ENCODE measurements around the gene DENND6A. TPM values are rescaled to one million over a fixed set of nuclear protein-coding genes. Genes with fewer than 3 reads are reported as not detected.

Gene DENND6A
- total RNA-seq, 2 donors from 2014 or later: 23.4 to 35.1 TPM

DNA sequence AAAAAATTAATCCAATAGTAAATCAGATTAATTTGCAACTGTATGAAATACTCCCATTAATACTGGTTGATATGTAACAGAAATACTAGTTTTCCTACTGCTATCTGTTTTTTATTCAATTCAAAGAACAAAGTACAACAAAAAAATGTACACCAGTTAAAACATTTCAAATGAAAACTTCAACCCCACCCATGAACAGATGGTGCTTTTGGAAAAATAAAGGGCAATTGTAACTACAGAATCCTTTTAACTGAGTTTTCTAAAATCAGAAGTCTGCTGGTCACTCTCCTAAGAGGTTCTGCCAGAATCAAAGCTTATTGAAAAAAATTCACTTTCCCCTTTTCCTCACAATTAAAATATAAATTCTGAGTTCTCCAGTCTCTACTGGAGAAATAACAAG is 34.3 kb downstream of the DENND6A start:
- Mint-ChIP-seq H3K27me3 (ENCODE audit: insufficient read depth) (no peaks in the 10 kb centered on the region), H3K9me3 (no peaks in the 10 kb centered on the region), H3K36me3 (ENCODE audit: low read depth) (peaks cover 26% of the 10 kb centered on the region), H3K27ac (no peak overlapping the region), H3K4me3 (no peak overlapping the region), H3K4me1 (no peaks in the 10 kb centered on the region)
- no peak for DNase-seq
- no peaks in the 10 kb centered on the region for H3K9me3 ChIP-seq (ENCODE audit: control insufficient read depth, low read length)
- no peak overlapping the region for H3K9ac ChIP-seq (ENCODE audit: extremely low read depth, low read length, poor library complexity, severe bottlenecking)
- TF ChIP-seq, protein P1, sequence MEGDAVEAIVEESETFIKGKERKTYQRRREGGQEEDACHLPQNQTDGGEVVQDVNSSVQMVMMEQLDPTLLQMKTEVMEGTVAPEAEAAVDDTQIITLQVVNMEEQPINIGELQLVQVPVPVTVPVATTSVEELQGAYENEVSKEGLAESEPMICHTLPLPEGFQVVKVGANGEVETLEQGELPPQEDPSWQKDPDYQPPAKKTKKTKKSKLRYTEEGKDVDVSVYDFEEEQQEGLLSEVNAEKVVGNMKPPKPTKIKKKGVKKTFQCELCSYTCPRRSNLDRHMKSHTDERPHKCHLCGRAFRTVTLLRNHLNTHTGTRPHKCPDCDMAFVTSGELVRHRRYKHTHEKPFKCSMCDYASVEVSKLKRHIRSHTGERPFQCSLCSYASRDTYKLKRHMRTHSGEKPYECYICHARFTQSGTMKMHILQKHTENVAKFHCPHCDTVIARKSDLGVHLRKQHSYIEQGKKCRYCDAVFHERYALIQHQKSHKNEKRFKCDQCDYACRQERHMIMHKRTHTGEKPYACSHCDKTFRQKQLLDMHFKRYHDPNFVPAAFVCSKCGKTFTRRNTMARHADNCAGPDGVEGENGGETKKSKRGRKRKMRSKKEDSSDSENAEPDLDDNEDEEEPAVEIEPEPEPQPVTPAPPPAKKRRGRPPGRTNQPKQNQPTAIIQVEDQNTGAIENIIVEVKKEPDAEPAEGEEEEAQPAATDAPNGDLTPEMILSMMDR (conservative IDR thresholded peaks at IDR 0.05): no peak
- H3K27me3 ChIP-seq (ENCODE audit: control insufficient read depth, insufficient read depth, low read length, poor library complexity, severe bottlenecking): no peaks in the 10 kb centered on the region
- no peak overlapping the region for H3K4me3 ChIP-seq (ENCODE audit: low read length)
- H3K36me3 ChIP-seq (ENCODE audit: control insufficient read depth, insufficient read depth, low read length): peaks cover 58% of the 10 kb centered on the region
- no peaks in the 10 kb centered on the region for H3K4me1 ChIP-seq (ENCODE audit: control insufficient read depth, insufficient read depth, low read length)
- no peak overlapping the region for H3K27ac ChIP-seq (ENCODE audit: low read depth, low read length)

DNA sequence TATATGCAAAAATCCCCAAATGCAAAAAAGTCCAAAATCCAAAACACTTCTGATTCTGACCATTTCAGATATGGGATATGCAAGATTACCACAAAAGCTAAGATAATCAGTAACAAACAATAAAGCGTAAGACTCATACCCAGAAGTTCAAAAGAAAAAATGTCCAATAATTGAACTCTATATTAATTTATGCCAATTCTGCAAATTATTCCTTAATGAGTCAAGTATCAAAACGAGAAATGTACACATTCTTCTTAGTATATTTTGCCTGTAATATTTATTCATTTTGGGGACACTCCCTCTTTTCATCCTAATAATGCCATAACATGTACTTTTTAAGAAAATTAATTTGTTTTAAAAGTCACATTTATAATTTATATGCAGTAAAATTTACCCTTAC is 37.1 kb downstream of the DENND6A start:
- no peak overlapping the region for H3K27ac Mint-ChIP-seq
- H3K9ac ChIP-seq (ENCODE audit: extremely low read depth, low read length, poor library complexity, severe bottlenecking): no peak overlapping the region
- WGBS, 2 experiments (ENCODE audit: insufficient coverage in 1 of 2, insufficient read length in 1 of 2): 90 to 100% methylated on average over 1 to 2 of the region's 2 CpGs

DNA sequence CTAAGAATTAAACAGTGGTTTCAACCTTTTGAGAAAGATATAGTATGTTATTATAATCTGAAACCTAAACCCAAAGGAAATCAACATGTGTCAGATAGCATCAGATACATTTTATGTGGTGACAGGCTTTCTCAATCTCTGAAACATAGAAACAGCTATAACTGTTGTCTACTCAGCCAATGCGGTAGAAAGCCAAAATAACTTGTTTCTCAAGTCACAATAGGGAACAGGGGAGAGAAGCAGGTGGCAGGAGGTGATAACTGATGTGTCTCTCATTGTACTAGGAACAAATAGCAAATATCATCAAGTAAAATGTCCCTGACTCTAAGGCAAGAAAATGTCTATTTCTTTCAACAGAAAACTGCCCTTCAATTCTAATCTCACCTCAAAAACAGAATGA is 38.6 kb downstream of the DENND6A start:
- H3K27me3 ChIP-seq (ENCODE audit: control insufficient read depth, insufficient read depth, low read length, poor library complexity, severe bottlenecking): no peaks in the 10 kb centered on the region
- Mint-ChIP-seq H3K4me1 (no peaks in the 10 kb centered on the region), H3K9me3 (peaks cover 8% of the 10 kb centered on the region), H3K4me3 (no peak overlapping the region), H3K27me3 (ENCODE audit: insufficient read depth) (no peaks in the 10 kb centered on the region), H3K36me3 (ENCODE audit: low read depth) (peaks cover 62% of the 10 kb centered on the region), H3K27ac (no peak overlapping the region)
- H3K27ac ChIP-seq (ENCODE audit: low read depth, low read length): no peak overlapping the region
- H3K36me3 ChIP-seq (ENCODE audit: control insufficient read depth, insufficient read depth, low read length): peaks cover 59% of the 10 kb centered on the region
- H3K9me3 ChIP-seq (ENCODE audit: control insufficient read depth, low read length): peaks cover 13% of the 10 kb centered on the region
- TF ChIP-seq, protein P1 (conservative IDR thresholded peaks at IDR 0.05): no peak
- no peak overlapping the region for H3K4me3 ChIP-seq (ENCODE audit: low read length)
- no peak for DNase-seq
- WGBS, 2 experiments (ENCODE audit: insufficient coverage in 1 of 2, insufficient read length in 1 of 2): 100% methylated on average over 1 of the region's 1 CpG; no CpG with 5 or more reads in 1 of the 2 experiments
- H3K9ac ChIP-seq (ENCODE audit: extremely low read depth, low read length, poor library complexity, severe bottlenecking): no peak overlapping the region
- H3K4me1 ChIP-seq (ENCODE audit: control insufficient read depth, insufficient read depth, low read length): no peaks in the 10 kb centered on the region

More for the DNA sequence above, 37.1 kb downstream of the DENND6A start:
- peaks cover 62% of the 10 kb centered on the region for H3K36me3 ChIP-seq (ENCODE audit: control insufficient read depth, insufficient read depth, low read length)
- TF ChIP-seq, protein P1 (conservative IDR thresholded peaks at IDR 0.05): no peak
- H3K4me1 ChIP-seq (ENCODE audit: control insufficient read depth, insufficient read depth, low read length): no peaks in the 10 kb centered on the region
- peaks cover 49% of the 10 kb centered on the region for H3K36me3 Mint-ChIP-seq (ENCODE audit: low read depth)
- H3K4me3 Mint-ChIP-seq: no peak overlapping the region
- H3K4me3 ChIP-seq (ENCODE audit: low read length): no peak overlapping the region
- H3K9me3 ChIP-seq (ENCODE audit: control insufficient read depth, low read length): no peaks in the 10 kb centered on the region
- H3K27me3 ChIP-seq (ENCODE audit: control insufficient read depth, insufficient read depth, low read length, poor library complexity, severe bottlenecking): no peaks in the 10 kb centered on the region
- DNase-seq: no peak
- H3K4me1 Mint-ChIP-seq: no peaks in the 10 kb centered on the region
- no peaks in the 10 kb centered on the region for H3K9me3 Mint-ChIP-seq
- no peaks in the 10 kb centered on the region for H3K27me3 Mint-ChIP-seq (ENCODE audit: insufficient read depth)
- H3K27ac ChIP-seq (ENCODE audit: low read depth, low read length): no peak overlapping the region

Data from endodermal cell (in vitro differentiated cells).